ENCODE results near the gene GUCY2C. TPM values are rescaled to one million over a fixed set of nuclear protein-coding genes. Genes with fewer than 3 reads are reported as not detected.

The GUCY2C gene
- total and polyA plus RNA-seq, 2 donors (not counting 1 experiment from before 2014, with no cell fraction given), result 0.28 to 0.37 TPM

DNA sequence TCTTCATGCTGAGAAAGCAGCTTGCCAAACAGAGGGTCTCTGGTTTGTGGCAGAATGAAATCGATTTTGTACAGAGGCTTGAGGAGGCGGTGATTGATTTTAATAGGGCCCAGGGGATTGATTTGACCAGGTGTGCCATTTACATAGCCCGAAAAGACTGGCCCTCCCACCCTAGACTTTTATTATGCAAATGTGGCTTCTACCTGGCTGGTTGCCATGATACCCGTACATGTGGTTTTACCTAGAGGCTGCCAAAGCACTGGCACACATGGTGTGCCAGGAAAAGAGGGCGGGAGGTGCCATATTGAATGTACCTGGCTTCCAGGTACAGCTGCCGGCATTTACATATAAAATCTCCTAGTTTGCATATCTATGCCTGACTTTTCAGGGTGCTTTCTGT is 18.0 kb upstream of the GUCY2C start:
- Histone ChIP-seq H3K27me3 (replicated peaks in 1 of 4; ENCODE audit: control extremely low read depth in 1 of 4, control insufficient read depth in 3 of 4, insufficient read depth in 4 of 4, low read length in 3 of 4) (peaks cover 0 to 4% (median 0%) of the 10 kb centered on the region in 4 experiments), H4K20me1 (ENCODE audit: control insufficient read depth, insufficient read depth, low read length, poor library complexity, severe bottlenecking) (no peaks in the 10 kb centered on the region), H3K36me3 (replicated peaks in 1 of 2; ENCODE audit: control extremely low read depth in 1 of 2, control insufficient read depth in 1 of 2, extremely low read depth in 1 of 2, insufficient read depth in 2 of 2, low read length in 1 of 2) (no peaks in the 10 kb centered on the region), H2AFZ (ENCODE audit: insufficient read depth, low read depth, low read length, poor library complexity, severe bottlenecking) (no peak overlapping the region), H3K4me1 (ENCODE audit: control insufficient read depth in 2 of 2, insufficient read depth in 2 of 2, low read length in 2 of 2) (no peaks in the 10 kb centered on the region), H3K79me2 (ENCODE audit: control insufficient read depth, insufficient read depth, low read length) (no peaks in the 10 kb centered on the region), H3K4me2 (replicated peaks; ENCODE audit: low read depth, low read length, poor library complexity, severe bottlenecking) (no peak overlapping the region), H3K27ac (ENCODE audit: low read length in 2 of 2) (no peak overlapping the region), H3K9ac (ENCODE audit: low read length) (no peak overlapping the region), H3K9me3 (ENCODE audit: control extremely low read depth in 1 of 3, control insufficient read depth in 2 of 3, insufficient read depth in 1 of 3, low read length in 2 of 3) (no peaks in the 10 kb centered on the region), H3K4me3 (ENCODE audit: control extremely low read depth in 1 of 5, extremely low read depth in 1 of 5, insufficient read depth in 1 of 5, low read depth in 2 of 5, low read length in 4 of 5) (no peak overlapping the region)
- Mint-ChIP-seq H3K9me3 (ENCODE audit: insufficient read depth) (no peaks in the 10 kb centered on the region), H3K4me3 (no peak overlapping the region), H3K27ac (no peak overlapping the region), H3K4me1 (no peaks in the 10 kb centered on the region), H3K27me3 (peaks cover 9% of the 10 kb centered on the region)
- ChIA-PET CTCF (interaction anchor here (0.7 to 4.3 kb wide), 5 partner anchors 18 to 477 kb away, joined by 3 to 58 read pairs (median 4); no protein-coding TSS in a partner anchor), POLR2A (no interaction called here)
- intact Hi-C loops (cut with micrococcal nuclease), result no loop called here
- no peak for TF ChIP-seq CTCF (IDR thresholded peaks at IDR 0.05)
- TF ChIP-seq EZH2 (IDR thresholded peaks at IDR 0.05; ENCODE audit: borderline replicate concordance, insufficient read depth, low read depth, low read length, poor library complexity, severe bottlenecking), result no peak
- ATAC-seq (ENCODE audit: low read depth) (no peak), DNase-seq (no peak)
- 70% methylated on average over 2 of the region's 6 CpGs for WGBS (ENCODE audit: insufficient coverage)

- ATAC-seq (ENCODE audit: low read depth), result no peak
- H3K4me1 ChIP-seq (ENCODE audit: control insufficient read depth in 2 of 2, insufficient read depth in 2 of 2, low read length in 2 of 2), result no peaks in the 10 kb centered on the region
- intact Hi-C loops (cut with micrococcal nuclease), result no loop called here
- H2AFZ ChIP-seq (ENCODE audit: insufficient read depth, low read depth, low read length, poor library complexity, severe bottlenecking), result no peak overlapping the region
- Mint-ChIP-seq H3K9me3 (ENCODE audit: insufficient read depth) (no peaks in the 10 kb centered on the region), H3K27me3 (peaks cover 26% of the 10 kb centered on the region), H3K4me1 (no peaks in the 10 kb centered on the region), H3K27ac (no peak overlapping the region), H3K4me3 (no peak overlapping the region)
- H3K27ac ChIP-seq (ENCODE audit: low read length in 2 of 2), result no peak overlapping the region
- no peak overlapping the region for H3K4me3 ChIP-seq (ENCODE audit: control extremely low read depth in 1 of 5, extremely low read depth in 1 of 5, insufficient read depth in 1 of 5, low read depth in 2 of 5, low read length in 4 of 5)
- WGBS (ENCODE audit: insufficient coverage), result 83% methylated on average over 2 of the region's 4 CpGs
- no peak overlapping the region for H3K9ac ChIP-seq (ENCODE audit: low read length)
- no peaks in the 10 kb centered on the region for H4K20me1 ChIP-seq (ENCODE audit: control insufficient read depth, insufficient read depth, low read length, poor library complexity, severe bottlenecking)
- H3K4me2 ChIP-seq (replicated peaks; ENCODE audit: low read depth, low read length, poor library complexity, severe bottlenecking), result no peak overlapping the region
- H3K79me2 ChIP-seq (ENCODE audit: control insufficient read depth, insufficient read depth, low read length), result no peaks in the 10 kb centered on the region
- H3K27me3 ChIP-seq (replicated peaks in 1 of 4; ENCODE audit: control extremely low read depth in 1 of 4, control insufficient read depth in 3 of 4, insufficient read depth in 4 of 4, low read length in 3 of 4), result peaks cover 0 to 4% (median 0%) of the 10 kb centered on the region in 4 experiments
- ChIA-PET POLR2A (interaction anchor here (0.6 kb wide), 1 partner anchor 63 kb away, joined by 3 read pairs; no protein-coding TSS in a partner anchor), CTCF (interaction anchor here (0.7 to 1.3 kb wide), 5 partner anchors 9 to 494 kb away, joined by 3 to 7 read pairs (median 3); no protein-coding TSS in a partner anchor)
- no peak for DNase-seq
- no peak for TF ChIP-seq EZH2 (IDR thresholded peaks at IDR 0.05; ENCODE audit: borderline replicate concordance, insufficient read depth, low read depth, low read length, poor library complexity, severe bottlenecking)
- no peak for TF ChIP-seq CTCF (IDR thresholded peaks at IDR 0.05)
- H3K9me3 ChIP-seq (ENCODE audit: control extremely low read depth in 1 of 3, control insufficient read depth in 2 of 3, insufficient read depth in 1 of 3, low read length in 2 of 3), result no peaks in the 10 kb centered on the region
- no peaks in the 10 kb centered on the region for H3K36me3 ChIP-seq (replicated peaks in 1 of 2; ENCODE audit: control extremely low read depth in 1 of 2, control insufficient read depth in 1 of 2, extremely low read depth in 1 of 2, insufficient read depth in 2 of 2, low read length in 1 of 2)
Observed at GRCh38 chr12:14710632-14711320, 14.4 kb upstream of the GUCY2C start.
